Ovary (tissue), 10 donors: ENCODE measurements around the gene B4GALNT4. TPM values are rescaled to one million over a fixed set of nuclear protein-coding genes. Genes with fewer than 3 reads are reported as not detected.
A peak's percentile ranks its signal among the peaks of the same experiment; 100 is the strongest.
"Not testable (repeated sequence)": the region's sequence is repeated elsewhere in the genome, so short reads cannot be mapped to it uniquely, and the experiment has no call there.

Experiments
- DNase-seq, 5 donors: peaks; one replicate each; pipeline ENCODE4 v3.0.0-alpha.2; 2019 to 2020
- H3K27ac ChIP-seq, 2 donors: fragments of 200-600 bp; one replicate each; pipeline versions ENCODE4 v1.5.1 to v1.8.0; 2019 to 2022
- H3K27me3 ChIP-seq: fragments of 200-600 bp; one replicate; pipeline ENCODE4 v1.8.0; 2022
- H3K36me3 ChIP-seq: fragments of 200-600 bp; sonication (generic); one replicate; pipeline ENCODE4 v1.5.1; 2019
- H3K4me1 ChIP-seq: one replicate; pipeline ENCODE4 v1.8.1; 2013; ENCODE audit warnings: mild to moderate bottlenecking, moderate library complexity; ENCODE audit not compliant: insufficient read depth
- H3K4me3 ChIP-seq: fragments of 200-600 bp; sonication (generic); one replicate; pipeline ENCODE4 v1.5.1; 2017
- H3K9me3 ChIP-seq, 2 donors: fragments of 200-600 bp in 1 of 2; sonication (generic) in 1 of 2; one replicate each; pipeline versions ENCODE4 v1.5.1 to v1.8.1; 2013 to 2019; ENCODE audit warnings: mild to moderate bottlenecking in 1 of 2, moderate library complexity in 1 of 2
- EP300 ChIP-seq: sonication (generic); formaldehyde crosslinking; IDR thresholded peaks from one replicate; pipeline ENCODE4 v1.6.1; 2017; ENCODE audit warnings: antibody characterized with exemption
- POLR2A ChIP-seq: fragments of 450-650 bp; IDR thresholded peaks from one replicate; pipeline ENCODE4 v1.6.1; 2017; ENCODE audit warnings: antibody characterized with exemption, mild to moderate bottlenecking, moderate library complexity
- WGBS, 3 donors: extraction: QIAGEN DNeasy Blood & Tissue Kit in 1 of 3; methylation state at CpG; one replicate each; pipeline versions ENCODE4 v1.1.5 to v1.1.7; 2013 to 2017; 5-methylcytosine and 5-hydroxymethylcytosine counted together
- intact Hi-C, 4 donors: fragments of 100-400 bp; cut with DNase I; formaldehyde crosslinking; loops; one replicate each; pipeline versions ENCODE4 v1.11.0 to v1.15.1; 2022 to 2023
- long read RNA-seq, 3 donors: library from polyadenylated mRNA in 2 of 3; unstranded in 2 of 3; transcript quantifications; one replicate each; pipeline ENCODE4 v2.0.0 and lab custom pipeline, GENCODE V29; 2021 to 2026
- polyA plus RNA-seq, 2 donors: library from polyadenylated mRNA; stranded (reverse); fragments of 200-250 nt in 1 of 2; fragments of 350-450 nt in 1 of 2; fragmentation: Illumina TruSeq in 1 of 2; extraction: RNeasy Lipid Tissue Mini Kit (QIAGEN cat#74804) in 1 of 2; gene quantifications; one replicate each; pipeline ENCODE4 v1.2.3, GENCODE V29; 2013 to 2014
- total RNA-seq, 7 donors: library from RNA; depleted of rRNA in 2 of 7; stranded (reverse); fragments of >200 nt in 2 of 7; fragmentation: NEBNext Ultra II Directional in 3 of 7; extraction: Animal tissue kit (Norgen Biotek cat#: 25700) in 3 of 7; gene quantifications; one replicate each; pipeline versions ENCODE4 v1.1.0 to v1.2.4, GENCODE V29; 2016 to 2023
- TF ChIP-seq, protein P1 (sequence below), 3 donors: fragments of 450-650 bp in 2 of 3; fragments of 200-600 bp in 1 of 3; IDR thresholded peaks; one replicate each; pipeline versions ENCODE4 v1.5.1 to v1.8.0; 2016 to 2022; ENCODE audit warnings: antibody characterized with exemption in 3 of 3, mild to moderate bottlenecking in 1 of 3
- donor health status: DM: no; HTN: no; CAD: no; lungs with moderate emphysema.
- donor health status: DM: no; HTN: no; CAD: no.
- donor health status: Bipolar disorder and iron deficiency.
- donor health status: DM: yes; HTN: yes; CAD: no.
- donor health status: DM: no; HTN: no; CAD: no.
- donor health status: DM: yes; HTN: yes; CAD: no.

The B4GALNT4 gene, protein sequence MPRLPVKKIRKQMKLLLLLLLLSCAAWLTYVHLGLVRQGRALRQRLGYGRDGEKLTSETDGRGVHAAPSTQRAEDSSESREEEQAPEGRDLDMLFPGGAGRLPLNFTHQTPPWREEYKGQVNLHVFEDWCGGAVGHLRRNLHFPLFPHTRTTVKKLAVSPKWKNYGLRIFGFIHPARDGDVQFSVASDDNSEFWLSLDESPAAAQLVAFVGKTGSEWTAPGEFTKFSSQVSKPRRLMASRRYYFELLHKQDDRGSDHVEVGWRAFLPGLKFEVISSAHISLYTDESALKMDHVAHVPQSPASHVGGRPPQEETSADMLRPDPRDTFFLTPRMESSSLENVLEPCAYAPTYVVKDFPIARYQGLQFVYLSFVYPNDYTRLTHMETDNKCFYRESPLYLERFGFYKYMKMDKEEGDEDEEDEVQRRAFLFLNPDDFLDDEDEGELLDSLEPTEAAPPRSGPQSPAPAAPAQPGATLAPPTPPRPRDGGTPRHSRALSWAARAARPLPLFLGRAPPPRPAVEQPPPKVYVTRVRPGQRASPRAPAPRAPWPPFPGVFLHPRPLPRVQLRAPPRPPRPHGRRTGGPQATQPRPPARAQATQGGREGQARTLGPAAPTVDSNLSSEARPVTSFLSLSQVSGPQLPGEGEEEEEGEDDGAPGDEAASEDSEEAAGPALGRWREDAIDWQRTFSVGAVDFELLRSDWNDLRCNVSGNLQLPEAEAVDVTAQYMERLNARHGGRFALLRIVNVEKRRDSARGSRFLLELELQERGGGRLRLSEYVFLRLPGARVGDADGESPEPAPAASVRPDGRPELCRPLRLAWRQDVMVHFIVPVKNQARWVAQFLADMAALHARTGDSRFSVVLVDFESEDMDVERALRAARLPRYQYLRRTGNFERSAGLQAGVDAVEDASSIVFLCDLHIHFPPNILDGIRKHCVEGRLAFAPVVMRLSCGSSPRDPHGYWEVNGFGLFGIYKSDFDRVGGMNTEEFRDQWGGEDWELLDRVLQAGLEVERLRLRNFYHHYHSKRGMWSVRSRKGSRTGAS
- 10 to 100 TPM; 14.7 to 90.3 (median 52.5) TPM for total RNA-seq
- 10 to 100 TPM in 1 of 2 donors, 1 to 10 TPM in 1; 1.3 to 58.1 TPM for polyA plus RNA-seq
- long read RNA-seq, donor 1, partial matches to known transcripts, result 9 of 9 reads
- long read RNA-seq, donor 1, other reads (novel, unspliced or antisense), result 0 of 9 reads
- long read RNA-seq, donor 2, partial matches to known transcripts, result 13 of 17 reads
- long read RNA-seq, donor 2, other reads (novel, unspliced or antisense), result 0 of 17 reads
- long read RNA-seq, donor 3, transcript B4GALNT4-201 (20 exons, 3,444 nt), result major isoform, 11 of 108 reads
- long read RNA-seq, donor 3, partial matches to known transcripts, result 85 of 108 reads
- long read RNA-seq, donor 3, other reads (novel, unspliced or antisense), result 12 of 108 reads

DNA sequence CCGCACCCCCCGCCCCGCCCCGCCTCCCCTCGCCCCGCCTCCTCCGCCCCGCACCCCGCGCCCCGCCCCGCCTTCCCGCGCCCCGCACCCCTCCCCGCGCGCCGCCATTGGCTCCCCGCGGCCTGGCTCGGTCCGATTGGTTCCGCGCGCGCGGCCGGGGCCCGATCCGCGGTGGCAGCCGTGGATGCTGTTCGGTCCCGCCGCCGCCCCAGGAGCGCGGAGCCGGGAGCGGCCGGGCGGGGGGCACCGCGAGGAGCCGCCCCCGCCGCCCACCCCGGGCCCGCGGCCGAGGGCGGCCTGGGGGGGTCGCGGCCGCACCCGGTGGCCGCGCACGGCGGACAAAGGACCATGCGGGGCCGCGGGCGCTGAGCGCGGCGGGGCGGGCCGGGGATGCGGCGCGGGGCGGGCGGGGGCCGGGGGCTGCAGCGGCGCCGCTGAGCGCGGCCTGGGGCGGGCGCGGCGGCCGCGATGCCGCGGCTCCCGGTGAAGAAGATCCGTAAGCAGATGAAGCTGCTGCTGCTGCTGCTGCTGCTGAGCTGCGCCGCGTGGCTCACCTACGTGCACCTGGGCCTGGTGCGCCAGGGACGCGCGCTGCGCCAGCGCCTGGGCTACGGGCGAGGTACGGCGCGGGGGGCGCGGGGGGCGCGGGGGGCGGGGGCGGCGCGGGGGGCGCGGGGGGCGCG lies at the start of gene B4GALNT4:
Gene B4GALNT4, plus strand, starts transcription at position 164 of the 683 bp plus-strand sequence. Its CDS starts 305 bp downstream, at position 469.
- 0 to 1% (median 0%) methylated on average over 8 to 104 of the region's 118 CpGs for WGBS, 3 donors
- DNase-seq, result peak; percentile 57 to 74 (median 72)
- peak within 1 kb of the TSS; percentile 52 to 73 for H3K27ac ChIP-seq

GRCh38 chr11:319888-320273 lies 49.4 kb upstream of the B4GALNT4 start:
- DNase-seq, result peak; percentile 26 to 48 (median 41)
- peak; percentile 1 for TF ChIP-seq POLR2A
- H3K9me3 ChIP-seq, H3K36me3 ChIP-seq, H3K27me3 ChIP-seq: not testable (repeated sequence)
- Histone ChIP-seq H3K4me1 (peaks cover 13% of the 10 kb centered on the region), H3K4me3 (peak overlapping the region; percentile 88), H3K27ac (peak overlapping the region; percentile 90 to 91)
- intact Hi-C loops, result loop anchor here in 1 of 4 donors (5.0 kb wide), 1 partner anchor 37 kb away; no protein-coding TSS in a partner anchor
- WGBS, 3 donors, result 0% methylated on average over 4 to 8 of the region's 10 CpGs

More for the DNA sequence above, at the start of gene B4GALNT4:
- TF ChIP-seq, protein P1, sequence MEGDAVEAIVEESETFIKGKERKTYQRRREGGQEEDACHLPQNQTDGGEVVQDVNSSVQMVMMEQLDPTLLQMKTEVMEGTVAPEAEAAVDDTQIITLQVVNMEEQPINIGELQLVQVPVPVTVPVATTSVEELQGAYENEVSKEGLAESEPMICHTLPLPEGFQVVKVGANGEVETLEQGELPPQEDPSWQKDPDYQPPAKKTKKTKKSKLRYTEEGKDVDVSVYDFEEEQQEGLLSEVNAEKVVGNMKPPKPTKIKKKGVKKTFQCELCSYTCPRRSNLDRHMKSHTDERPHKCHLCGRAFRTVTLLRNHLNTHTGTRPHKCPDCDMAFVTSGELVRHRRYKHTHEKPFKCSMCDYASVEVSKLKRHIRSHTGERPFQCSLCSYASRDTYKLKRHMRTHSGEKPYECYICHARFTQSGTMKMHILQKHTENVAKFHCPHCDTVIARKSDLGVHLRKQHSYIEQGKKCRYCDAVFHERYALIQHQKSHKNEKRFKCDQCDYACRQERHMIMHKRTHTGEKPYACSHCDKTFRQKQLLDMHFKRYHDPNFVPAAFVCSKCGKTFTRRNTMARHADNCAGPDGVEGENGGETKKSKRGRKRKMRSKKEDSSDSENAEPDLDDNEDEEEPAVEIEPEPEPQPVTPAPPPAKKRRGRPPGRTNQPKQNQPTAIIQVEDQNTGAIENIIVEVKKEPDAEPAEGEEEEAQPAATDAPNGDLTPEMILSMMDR (IDR thresholded peaks at IDR 0.05), result no peak
- TF ChIP-seq EP300 (no peak), POLR2A (no peak)
- Histone ChIP-seq H3K27me3 (no peaks in the 10 kb centered on the region), H3K4me3 (peak within 1 kb of the TSS; percentile 36), H3K9me3 (no peaks in the 10 kb centered on the region), H3K4me1 (peaks cover 5% of the 10 kb centered on the region), H3K36me3 (no peaks in the 10 kb centered on the region)
- intact Hi-C loops, result loop anchor here in 3 of 4 donors (5.0 to 10.0 kb wide), 2 partner anchors 77 to 165 kb away; partner anchors contain the start of genes BET1L (in 3 of the 3) and RIC8A (in 3 of the 3)

GRCh38 chr11:324156-324555 lies 45.1 kb upstream of the B4GALNT4 start:
- Histone ChIP-seq H3K36me3 (no peaks in the 10 kb centered on the region), H3K4me1 (peaks cover 26% of the 10 kb centered on the region), H3K27ac (peak overlapping the region; percentile 83 to 94), H3K4me3 (peak overlapping the region; percentile 17), H3K9me3 (no peaks in the 10 kb centered on the region), H3K27me3 (no peaks in the 10 kb centered on the region)
- DNase-seq, result peak in 3 of 5 donors; percentile 34 to 44 (median 38)
- intact Hi-C loops, result loop anchor here in 1 of 4 donors (5.0 kb wide), 1 partner anchor 33 kb away; no protein-coding TSS in a partner anchor
- TF ChIP-seq POLR2A (no peak), EP300 (no peak)
- TF ChIP-seq, protein P1 (IDR thresholded peaks at IDR 0.05), result no peak
- 32 to 43% (median 36%) methylated on average over 11 of the region's 11 CpGs for WGBS, 3 donors

- not testable (repeated sequence) for H3K27me3 ChIP-seq, H3K36me3 ChIP-seq, H3K9me3 ChIP-seq
- Histone ChIP-seq H3K4me3 (peak overlapping the region; percentile 17), H3K4me1 (peaks cover 26% of the 10 kb centered on the region), H3K27ac (peak overlapping the region; percentile 83 to 94)
- 8 to 19% (median 10%) methylated on average over 29 to 31 of the region's 34 CpGs for WGBS, 3 donors
- DNase-seq, result peak in 4 of 5 donors; percentile 79 to 86 (median 82)
- intact Hi-C loops, result loop anchor here in 1 of 4 donors (5.0 kb wide), 1 partner anchor 32 kb away; no protein-coding TSS in a partner anchor
Measured at GRCh38 chr11:324593-325517, 44.4 kb upstream of the B4GALNT4 start.
